SK-N-SH (cell line): ENCODE measurements around the gene AURKB. TPM values are rescaled to one million over a fixed set of nuclear protein-coding genes. Genes with fewer than 3 reads are reported as not detected.
A peak's percentile ranks its signal among the peaks of the same experiment; 100 is the strongest.

ENCODE experiments used
- CTCF ChIA-PET: fragments of 300-600, 350-600 bp; formaldehyde crosslinking; extraction: SDS; loops from one replicate; lab custom pipeline; 2021; lab: Yijun Ruan, JAX
- POLR2A ChIA-PET: fragments of 350-600 bp; sonication (Branson Sonifier 250); formaldehyde crosslinking; extraction: SDS; loops from one replicate; lab custom pipeline; 2020; ENCODE audit warnings: antibody characterized with exemption, inconsistent platforms; lab: Yijun Ruan, JAX
- DNase-seq: peaks from one replicate; pipeline ENCODE4 v3.0.0; 2012
- H2AFZ ChIP-seq: fragments of 200-600 bp; sonication (generic); 2 replicates; pipeline ENCODE4 v1.8.1; 2016; ENCODE audit warnings: antibody characterized with exemption, mild to moderate bottlenecking, low read depth
- H3F3A ChIP-seq: fragments of 200-600 bp; sonication (generic); replicated peaks from 2 replicates; pipeline ENCODE3; 2016; ENCODE audit warnings: antibody characterized with exemption, mild to moderate bottlenecking; ENCODE audit not compliant: insufficient read depth
- H3K27ac ChIP-seq, 2 experiments: fragments of 200-500 bp in 1 of 2; fragments of 200-600 bp in 1 of 2; sonication (Bioruptor generic) in 1 of 2; sonication (generic), shearing (Covaris generic) in 1 of 2; 2 replicates each; pipeline versions ENCODE4 v1.5.1 to v1.6.1; 2014 to 2016; ENCODE audit warnings: low read depth in 2 of 2, inconsistent platforms in 1 of 2, low read length in 1 of 2, mild to moderate bottlenecking in 1 of 2, mixed read lengths in 1 of 2
- H3K27me3 ChIP-seq: fragments of 200-600 bp; sonication (generic), shearing (Covaris generic); 2 replicates; pipeline ENCODE4 v1.6.1; 2016; ENCODE audit warnings: mixed run types; ENCODE audit not compliant: insufficient read depth
- H3K36me3 ChIP-seq, 2 experiments: fragments of 200-500 bp in 1 of 2; fragments of 200-600 bp in 1 of 2; sonication (Bioruptor generic) in 1 of 2; sonication (generic) in 1 of 2; replicated peaks in 1 of 2; 2 replicates each; pipeline versions ENCODE3 to v1.5.1; 2014 to 2016; ENCODE audit warnings: low read length in 1 of 2, mild to moderate bottlenecking in 1 of 2; ENCODE audit not compliant: insufficient read depth in 2 of 2, control insufficient read depth in 1 of 2
- H3K4me1 ChIP-seq, 2 experiments: fragments of 200-500 bp in 1 of 2; fragments of 200-600 bp in 1 of 2; sonication (Bioruptor generic) in 1 of 2; sonication (generic), shearing (Covaris generic) in 1 of 2; 2 replicates each; pipeline versions ENCODE4 v1.5.1 to v1.6.1; 2014 to 2016; ENCODE audit warnings: low read depth in 1 of 2, low read length in 1 of 2, mixed run types in 1 of 2; ENCODE audit not compliant: insufficient read depth in 2 of 2, control insufficient read depth in 1 of 2
- H3K4me2 ChIP-seq: fragments of 200-600 bp; sonication (generic), shearing (Covaris generic); 2 replicates; pipeline ENCODE4 v1.6.1; 2017; ENCODE audit warnings: mixed run types
- H3K4me3 ChIP-seq, 2 experiments: fragments of 200-500 bp in 1 of 2; fragments of 200-600 bp in 1 of 2; sonication (Bioruptor generic) in 1 of 2; sonication (generic), shearing (Covaris generic) in 1 of 2; 2 replicates each; pipeline versions ENCODE4 v1.5.1 to v1.8.1; 2014 to 2016; ENCODE audit warnings: low read depth in 2 of 2, inconsistent platforms in 1 of 2, low read length in 1 of 2, mild to moderate bottlenecking in 1 of 2, mixed read lengths in 1 of 2, moderate library complexity in 1 of 2
- H3K79me2 ChIP-seq: fragments of 200-600 bp; sonication (generic); 2 replicates; pipeline ENCODE4 v1.8.1; 2017; ENCODE audit warnings: mild to moderate bottlenecking; ENCODE audit not compliant: insufficient read depth
- H3K9ac ChIP-seq: fragments of 200-600 bp; sonication (generic); 2 replicates; pipeline ENCODE4 v1.6.1; 2017; ENCODE audit warnings: mixed run types
- H3K9me2 ChIP-seq: fragments of 200-600 bp; sonication (generic); 2 replicates; pipeline ENCODE4 v1.6.1; 2017; ENCODE audit warnings: mixed run types
- H3K9me3 ChIP-seq: fragments of 200-600 bp; sonication (generic); 2 replicates; pipeline ENCODE4 v1.6.1; 2017; ENCODE audit warnings: mixed run types, mild to moderate bottlenecking, moderate library complexity
- H4K20me1 ChIP-seq: fragments of 200-600 bp; sonication (generic); 2 replicates; pipeline ENCODE4 v1.6.1; 2017; ENCODE audit warnings: mild to moderate bottlenecking, mixed run types; ENCODE audit not compliant: insufficient read depth
- CHD2 ChIP-seq: fragments of 150-350 bp; IDR thresholded peaks from 2 replicates; pipeline ENCODE4 v1.6.1; 2018; ENCODE audit warnings: low read length; ENCODE audit not compliant: partially characterized antibody
- IRF3 ChIP-seq: fragments of 150-350 bp; IDR thresholded peaks from 2 replicates; pipeline ENCODE4 v1.6.1; 2016; ENCODE audit warnings: mild to moderate bottlenecking, low read depth, low read length
- MAX ChIP-seq: IDR thresholded peaks from 2 replicates; pipeline ENCODE4 v1.4.0; 2012; ENCODE audit warnings: low read depth
- MXI1 ChIP-seq: IDR thresholded peaks from 2 replicates; pipeline ENCODE4 v1.6.1; 2012; ENCODE audit warnings: mild to moderate bottlenecking, low read depth, low read length, improper control_type of control experiment
- NRF1 ChIP-seq: IDR thresholded peaks from 2 replicates; pipeline ENCODE4 v1.6.1; 2012; ENCODE audit warnings: low read depth, mild to moderate bottlenecking, low read length
- POLR2AphosphoS5 ChIP-seq: IDR thresholded peaks from 2 replicates; pipeline ENCODE4 v1.6.1; 2012; ENCODE audit warnings: low read depth, low read length
- REST ChIP-seq: IDR thresholded peaks from 2 replicates; pipeline ENCODE4 v1.6.1; 2012; ENCODE audit warnings: mild to moderate bottlenecking, low read depth, low read length, moderate library complexity
- RXRA ChIP-seq: IDR thresholded peaks from 2 replicates; pipeline ENCODE4 v1.4.0; 2012; ENCODE audit warnings: low read depth, mild to moderate bottlenecking, borderline replicate concordance
- SIN3A ChIP-seq: IDR thresholded peaks from 2 replicates; pipeline ENCODE4 v1.6.1; 2012; ENCODE audit warnings: low read depth, mild to moderate bottlenecking, low read length, moderate library complexity, borderline replicate concordance
- TAF1 ChIP-seq: IDR thresholded peaks from 2 replicates; pipeline ENCODE4 v1.6.1; 2012; ENCODE audit warnings: low read depth, mild to moderate bottlenecking, low read length, moderate library complexity, borderline replicate concordance
- TCF12 ChIP-seq: IDR thresholded peaks from 2 replicates; pipeline ENCODE4 v1.4.0; 2012
- USF2 ChIP-seq: fragments of 150-350 bp; IDR thresholded peaks from 2 replicates; pipeline ENCODE4 v1.6.1; 2017; ENCODE audit warnings: antibody characterized with exemption, low read length, low read depth, borderline replicate concordance
- YY1 ChIP-seq: IDR thresholded peaks from 2 replicates; pipeline ENCODE4 v1.4.0; 2012; ENCODE audit warnings: low read depth, mild to moderate bottlenecking
- ZBTB33 ChIP-seq: IDR thresholded peaks from 2 replicates; pipeline ENCODE4 v1.4.0; 2012; ENCODE audit warnings: low read depth, borderline replicate concordance
- WGBS: methylation state at CpG from one replicate; pipeline ENCODE4 v1.1.6; 2017; ENCODE audit warnings: low lambda C conversion rate; 5-methylcytosine and 5-hydroxymethylcytosine counted together
- polyA plus RNA-seq, 3 experiments: library from polyadenylated mRNA; depleted of rRNA; stranded (reverse); fragments of >200 nt; gene quantifications; 2 replicates each; pipeline ENCODE4 v1.2.3, GENCODE V29; 2012

The AURKB gene
- polyA plus RNA-seq, 1 of the 3 experiments (the other 2 are of a cell fraction), result 43.9 TPM

- ChIA-PET CTCF (interaction anchor here (1.0 to 3.9 kb wide), 4 partner anchors 11 to 135 kb away, joined by 3 to 18 read pairs (median 6); no protein-coding TSS in a partner anchor), POLR2A (interaction anchor here (0.5 to 1.7 kb wide), 8 partner anchors 25 to 1190 kb away, joined by 3 to 11 read pairs (median 4); partner anchors contain the start of genes AURKB, RANGRF and SLC25A35)
- Histone ChIP-seq H3K4me3 (peak within 1 kb of the TSS; percentile 75 to 93), H4K20me1 (no peaks in the 10 kb centered on the region), H3K4me2 (peak within 1 kb of the TSS; percentile 90), H3K79me2 (peaks cover 67% of the 10 kb centered on the region), H3K27ac (peak within 1 kb of the TSS; percentile 81 to 92), H2AFZ (peak within 1 kb of the TSS; percentile 95), H3F3A (peaks cover 26% of the 10 kb centered on the region), H3K36me3 (peaks cover 0 to 6% of the 10 kb centered on the region in 2 experiments), H3K27me3 (no peaks in the 10 kb centered on the region), H3K9ac (peak within 1 kb of the TSS; percentile 85), H3K9me3 (no peaks in the 10 kb centered on the region), H3K4me1 (peaks cover 3 to 5% of the 10 kb centered on the region in 2 experiments; a peak in 3 of 4 replicates), H3K9me2 (no peaks in the 10 kb centered on the region)
- WGBS, result under 1% methylated on average over 39 of the region's 58 CpGs
- DNase-seq, result peak; percentile 93
- peak; percentile 81 for TF ChIP-seq POLR2AphosphoS5
- 0 out of 2 replicates have a peak, but pooled peaks have one; percentile 11 for TF ChIP-seq NRF1
- peak; percentile 18; the same call in 1 of the 2 replicates for TF ChIP-seq TCF12
- peak; percentile 22; the same call in 1 of the 2 replicates for TF ChIP-seq REST
- TF ChIP-seq ZBTB33, result peak; percentile 56; the same call in 1 of the 2 replicates
- peak; percentile 84 for TF ChIP-seq CHD2
- TF ChIP-seq USF2, result no peak
- TF ChIP-seq TAF1, result peak; percentile 42; the same call in 1 of the 2 replicates
- no peak for TF ChIP-seq RXRA
- peak; percentile 99 for TF ChIP-seq MAX
- TF ChIP-seq YY1, result peak; percentile 65
- peak; percentile 99 for TF ChIP-seq SIN3A
- TF ChIP-seq MXI1, result peak; percentile 100
- TF ChIP-seq IRF3, result no peak
Measured at GRCh38 chr17:8248751-8249607, 38.6 kb upstream of the AURKB start, which contains the start of gene PFAS. Gene PFAS (plus strand): TSS chr17:8249289. CDS start chr17:8253938, 4,649 bp downstream.
